Measurements from ENCODE around the gene PRKD1.

The PRKD1 gene

GRCh38 chr14:29674566-29675285 is 252.9 kb downstream of the PRKD1 start:
- no peak for DNase-seq (ENCODE audit: low spot score)

DNA sequence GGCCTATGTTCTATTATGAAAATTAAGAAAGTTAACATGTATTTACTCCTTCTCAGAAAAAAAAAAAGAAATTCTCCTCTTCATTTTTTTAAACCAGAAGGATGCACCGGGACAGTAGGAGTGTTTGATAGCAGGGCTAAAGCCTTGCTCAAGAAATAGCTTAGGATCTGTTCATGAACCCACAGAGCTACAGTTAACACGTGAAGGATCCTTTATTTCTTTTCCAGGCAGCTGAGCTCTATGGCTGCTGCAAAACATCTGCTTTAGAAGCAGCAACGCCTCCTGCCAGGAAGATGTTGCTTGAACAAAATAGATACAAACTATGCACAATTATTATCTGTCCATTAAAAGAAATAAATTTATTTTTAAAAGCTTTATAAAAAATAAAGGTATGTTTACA is 254.8 kb downstream of the PRKD1 start:
- DNase-seq (ENCODE audit: low spot score) = no peak

- DNase-seq (ENCODE audit: low spot score) = no peak
Observed at GRCh38 chr14:29671034-29671433, 256.6 kb downstream of the PRKD1 start.

DNA sequence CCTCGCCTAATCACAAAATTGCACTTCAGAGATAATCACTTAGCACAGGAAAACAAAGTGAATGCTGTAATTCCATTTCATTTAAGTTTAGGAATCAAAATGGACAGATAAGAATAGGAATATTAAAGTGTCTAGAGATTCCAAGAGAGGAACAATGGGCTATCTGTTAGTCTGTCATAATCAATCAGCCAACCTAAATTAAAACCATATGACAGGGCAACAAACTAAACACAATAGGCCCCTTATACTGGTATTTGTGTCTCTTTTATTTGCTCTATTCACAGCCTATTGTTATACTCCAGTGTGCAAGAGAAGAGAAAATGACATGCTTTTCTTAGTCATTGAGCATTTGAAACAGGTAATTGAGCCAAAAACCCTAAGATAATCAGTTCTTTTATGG is 259.4 kb downstream of the PRKD1 start:
- no peak for DNase-seq (ENCODE audit: low spot score)

DNA sequence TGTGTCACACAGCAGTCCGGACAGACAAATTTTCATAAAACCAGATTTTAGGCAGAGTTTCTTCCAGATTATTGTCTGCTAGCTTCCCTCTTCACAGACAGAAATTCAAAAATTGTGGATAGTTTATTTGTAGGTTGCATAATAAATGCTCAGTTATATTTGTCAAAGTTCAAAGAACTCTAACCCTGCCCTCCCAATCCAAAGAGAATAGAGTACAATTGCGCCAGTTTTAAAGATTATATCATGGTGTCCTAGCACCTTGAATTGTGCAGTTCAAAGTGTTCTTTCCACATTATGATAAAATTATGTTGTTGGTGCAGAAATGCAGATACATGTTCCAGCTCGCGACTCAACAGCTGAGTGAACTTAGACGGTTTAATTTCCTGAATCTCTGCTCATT is 263.1 kb downstream of the PRKD1 start:
- no peak for DNase-seq (ENCODE audit: low spot score)

- DNase-seq (ENCODE audit: low spot score) = no peak
Observed at GRCh38 chr14:29663281-29663801, 264.3 kb downstream of the PRKD1 start.

GRCh38 chr14:29654901-29655550 is 272.6 kb downstream of the PRKD1 start:
- no peak for DNase-seq (ENCODE audit: low spot score)

GRCh38 chr14:29653303-29653702 is 274.3 kb downstream of the PRKD1 start:
- DNase-seq (ENCODE audit: low spot score) = no peak

- no peak for DNase-seq (ENCODE audit: low spot score)
Observed at GRCh38 chr14:29652571-29652970, 275.1 kb downstream of the PRKD1 start.

- no peak for DNase-seq (ENCODE audit: low spot score)
Observed at GRCh38 chr14:29650554-29651269, 276.9 kb downstream of the PRKD1 start.

DNA sequence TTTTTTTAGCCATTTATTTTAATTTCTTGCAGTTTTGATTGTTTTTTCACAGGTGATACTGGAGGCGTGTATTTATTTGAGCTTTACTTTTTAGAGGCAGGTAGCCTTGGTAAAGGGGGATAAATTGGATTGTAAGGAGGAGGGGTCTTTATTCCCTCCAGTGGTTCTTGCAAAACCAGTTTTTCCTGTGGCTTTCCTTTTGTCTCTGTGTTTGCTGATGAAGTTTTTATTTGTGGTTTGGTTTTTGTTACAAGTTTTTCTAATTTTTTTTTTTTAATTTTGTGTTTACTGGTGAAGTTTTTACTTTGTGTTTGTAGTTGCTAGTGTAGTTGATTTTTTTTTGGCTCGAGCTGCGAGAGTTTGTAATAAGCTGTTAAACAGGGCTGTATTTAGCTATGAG is 278.5 kb downstream of the PRKD1 start:
- DNase-seq (ENCODE audit: low spot score) = no peak

- no peak for DNase-seq (ENCODE audit: low spot score)
Observed at GRCh38 chr14:29648045-29648444, 279.6 kb downstream of the PRKD1 start.

DNA sequence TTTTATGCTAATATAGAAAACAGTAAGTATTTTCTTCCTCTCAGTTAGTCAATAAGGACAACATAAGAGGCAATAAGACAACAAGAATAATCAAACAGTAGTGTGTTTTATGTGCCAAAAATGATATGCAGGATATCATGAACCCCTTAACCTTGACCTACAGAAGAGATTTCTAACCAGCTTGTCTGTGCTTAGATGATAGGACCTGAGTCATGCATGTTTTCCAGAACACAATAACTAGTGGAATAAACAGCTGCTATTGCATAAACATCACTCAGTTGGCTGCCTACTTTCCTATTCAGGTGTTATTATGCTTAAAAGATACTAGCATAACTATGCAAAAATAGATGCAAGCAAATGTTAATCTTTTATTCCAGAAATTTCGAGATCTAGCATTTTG is 282.5 kb downstream of the PRKD1 start:
- DNase-seq (ENCODE audit: low spot score) = no peak

- no peak for DNase-seq (ENCODE audit: low spot score)
Observed at GRCh38 chr14:29643433-29644211, 284.0 kb downstream of the PRKD1 start.

DNA sequence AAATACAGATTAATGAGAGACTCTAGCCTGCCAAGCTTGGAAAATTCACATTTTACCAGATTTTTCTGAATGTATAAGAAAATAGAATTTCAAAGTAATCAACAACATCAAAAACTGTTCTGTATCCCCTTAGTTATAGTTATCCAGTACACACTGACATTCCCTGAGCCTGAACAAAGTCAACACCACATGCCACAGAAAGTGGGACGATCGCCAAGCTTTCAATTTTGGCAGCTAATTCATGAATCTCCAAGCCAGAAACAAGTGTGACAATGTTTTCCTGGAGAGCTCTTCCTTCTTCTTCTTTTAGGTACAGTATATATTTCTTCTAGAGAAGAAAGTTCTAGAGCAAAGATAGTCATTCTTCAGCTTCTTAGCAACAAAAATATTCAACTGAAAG is 290.2 kb downstream of the PRKD1 start:
- DNase-seq (ENCODE audit: low spot score) = no peak

GRCh38 chr14:29636870-29637269 is 290.8 kb downstream of the PRKD1 start:
- no peak for DNase-seq (ENCODE audit: low spot score)

DNA sequence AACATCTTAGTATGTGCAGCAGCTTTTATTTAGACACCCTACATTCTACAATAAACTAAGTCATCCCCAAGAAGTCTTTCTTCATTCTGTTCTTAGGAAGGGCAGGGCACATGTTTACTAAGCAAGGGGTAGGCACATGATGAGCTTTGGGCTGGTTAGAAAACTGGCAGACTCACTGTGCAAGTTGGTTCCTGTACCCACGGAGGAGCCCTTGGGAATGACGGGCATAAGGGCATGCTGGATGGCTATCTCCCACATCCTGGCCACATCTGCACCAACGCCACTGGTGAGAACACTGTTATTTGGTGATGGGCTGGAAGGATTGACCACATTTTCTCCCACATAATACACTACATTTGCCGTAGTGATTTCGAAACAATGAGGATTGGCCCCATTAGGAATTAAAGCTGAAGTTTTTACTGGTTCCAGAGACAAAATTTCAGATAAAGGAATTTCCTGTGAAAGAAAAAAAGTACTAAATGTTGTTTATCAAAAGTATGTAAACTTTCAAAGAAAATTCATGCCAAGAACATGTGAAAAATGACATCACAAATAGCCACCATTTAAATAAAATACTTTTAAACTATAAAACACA is 297.0 kb downstream of the PRKD1 start:
- no peak for DNase-seq (ENCODE audit: low spot score)

GRCh38 chr14:29629839-29630238 is 297.8 kb downstream of the PRKD1 start:
- no peak for DNase-seq (ENCODE audit: low spot score)

DNA sequence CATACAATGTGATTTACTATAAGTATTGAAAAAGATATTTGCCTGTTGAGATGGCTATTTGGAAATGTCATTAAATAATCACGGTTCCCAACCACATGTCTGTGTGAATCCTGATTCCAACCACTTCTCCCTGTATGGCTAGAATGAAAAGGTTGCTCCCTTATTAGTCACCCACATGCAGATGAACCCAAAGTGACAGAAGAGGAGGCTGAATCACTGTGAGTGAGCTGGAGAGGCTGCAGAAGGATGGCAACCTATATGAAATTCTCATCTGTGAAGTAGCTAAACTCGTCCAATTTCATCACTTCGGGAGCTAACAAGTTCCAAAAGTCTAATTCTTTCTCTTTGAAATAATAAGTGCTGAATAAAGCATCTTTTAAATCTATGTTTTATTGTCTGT is 300.5 kb downstream of the PRKD1 start:
- no peak for DNase-seq (ENCODE audit: low spot score)

GRCh38 chr14:29618323-29619067 is 309.2 kb downstream of the PRKD1 start:
- no peak for DNase-seq (ENCODE audit: low spot score)

DNA sequence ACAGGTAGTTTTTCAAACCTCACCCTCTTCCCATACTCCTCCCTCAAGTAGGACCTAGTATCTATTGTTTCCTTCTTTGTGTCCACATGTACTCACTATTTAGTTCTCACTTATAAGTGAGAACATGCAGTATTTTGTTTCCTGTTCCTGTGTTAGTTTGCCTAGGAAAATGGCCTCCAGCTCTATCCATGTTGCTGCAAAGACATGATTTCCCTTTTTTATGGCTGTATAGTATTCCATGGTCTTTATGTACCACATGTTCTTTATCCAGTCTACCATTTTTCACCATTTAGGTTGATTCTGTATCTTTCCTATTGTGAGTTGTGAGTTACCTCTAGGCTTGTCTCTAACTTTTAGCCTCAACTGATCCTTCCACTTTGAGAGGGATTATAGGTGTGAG is 310.7 kb downstream of the PRKD1 start:
- DNase-seq (ENCODE audit: low spot score) = no peak
